GM21529 (cell line): Measurements from ENCODE around the gene MEGF6.

Experiments
- ATAC-seq: cut with Tn5 transposase; IDR thresholded peaks from one replicate; pipeline ENCODE4 v1.9.1; 2021; ENCODE audit not compliant: unreplicated experiment

MEGF6 gene

GRCh38 chr1:3491291-3492246 is 119.7 kb downstream of the MEGF6 start:
- ATAC-seq: peak; percentile 68

- ATAC-seq: no peak
Measured at GRCh38 chr1:3490046-3490745, 121.1 kb downstream of the MEGF6 start.

GRCh38 chr1:3488432-3488831 is 122.9 kb downstream of the MEGF6 start:
- ATAC-seq: no peak

GRCh38 chr1:3485016-3485415 is 126.3 kb downstream of the MEGF6 start:
- no peak for ATAC-seq

- ATAC-seq: no peak
Measured at GRCh38 chr1:3483801-3484444, 127.4 kb downstream of the MEGF6 start.

GRCh38 chr1:3483380-3483779 is 127.9 kb downstream of the MEGF6 start:
- no peak for ATAC-seq

GRCh38 chr1:3482378-3482849 is 128.9 kb downstream of the MEGF6 start:
- ATAC-seq: no peak

- no peak for ATAC-seq
Measured at GRCh38 chr1:3481836-3482375, 129.4 kb downstream of the MEGF6 start.

- no peak for ATAC-seq
Measured at GRCh38 chr1:3481046-3481445, 130.3 kb downstream of the MEGF6 start.

- no peak for ATAC-seq
Measured at GRCh38 chr1:3480369-3480719, 131.0 kb downstream of the MEGF6 start.

- no peak for ATAC-seq
Measured at GRCh38 chr1:3479511-3480368, 131.6 kb downstream of the MEGF6 start.

- no peak for ATAC-seq
Measured at GRCh38 chr1:3478187-3478586, 133.1 kb downstream of the MEGF6 start.

- no peak for ATAC-seq
Measured at GRCh38 chr1:3477241-3477995, 133.9 kb downstream of the MEGF6 start.

- no peak for ATAC-seq
Measured at GRCh38 chr1:3476666-3477065, 134.6 kb downstream of the MEGF6 start.

GRCh38 chr1:3475839-3476573 is 135.3 kb downstream of the MEGF6 start:
- no peak for ATAC-seq

GRCh38 chr1:3474421-3474820 is 136.9 kb downstream of the MEGF6 start:
- no peak for ATAC-seq

GRCh38 chr1:3474016-3474415 is 137.3 kb downstream of the MEGF6 start:
- no peak for ATAC-seq

GRCh38 chr1:3473381-3473844 is 137.9 kb downstream of the MEGF6 start:
- ATAC-seq: no peak

GRCh38 chr1:3472906-3473305 is 138.4 kb downstream of the MEGF6 start:
- ATAC-seq: no peak
